OCI-LY3 (cell line): Measurements from ENCODE around the gene KRTAP5-9.
"Not testable (repeated sequence)": the region's sequence is repeated elsewhere in the genome, so short reads cannot be mapped to it uniquely, and the experiment has no call there.

Source experiments
- CTCF ChIP-seq: fragments of 200-600, 300-600 bp; sonication (generic); IDR thresholded peaks from 2 replicates; pipeline ENCODE4 v1.5.1; 2014; ENCODE audit warnings: antibody characterized with exemption, low read length, low read depth
- EZH2phosphoT487 ChIP-seq: fragments of 200-600 bp; shearing (Covaris generic); IDR thresholded peaks from 2 replicates; pipeline ENCODE4 v1.6.1; 2018; ENCODE audit warnings: antibody characterized with exemption, mixed run types, low read depth

GRCh38 chr11:71582969-71583368 lies 34.7 kb downstream of the KRTAP5-9 start:
- TF ChIP-seq CTCF, EZH2phosphoT487: not testable (repeated sequence)
